Prostate gland (tissue), 2 donors: ENCODE results near the gene SSBP3. TPM values are rescaled to one million over a fixed set of nuclear protein-coding genes. Genes with fewer than 3 reads are reported as not detected.

Experiments
- DNase-seq: peaks from one replicate; pipeline ENCODE4 v3.0.0-alpha.2; 2019; ENCODE audit warnings: low spot score
- H3K27ac ChIP-seq, 2 donors: fragments of 200-600 bp; sonication (generic); 2 replicates each; pipeline ENCODE4 v1.5.1; 2017 to 2019
- H3K27me3 ChIP-seq: fragments of 200-600 bp; sonication (generic); replicated peaks from 2 replicates; pipeline ENCODE4 v1.5.1; 2019; ENCODE audit not compliant: insufficient read depth
- H3K36me3 ChIP-seq, 2 donors: fragments of 200-600 bp; sonication (generic); 1 replicate in 1 of 2; 2 replicates in 1 of 2; pipeline versions ENCODE4 v1.5.1 to v1.8.1; 2017 to 2019
- H3K4me1 ChIP-seq: fragments of 200-600 bp; sonication (generic); replicated peaks from 2 replicates; pipeline ENCODE4 v1.5.1; 2019
- H3K4me3 ChIP-seq, 2 donors: fragments of 200-600 bp; sonication (generic); 2 replicates each; pipeline ENCODE4 v1.5.1; 2017 to 2019
- H3K9me3 ChIP-seq: fragments of 200-600 bp; sonication (generic); 2 replicates; pipeline ENCODE4 v1.5.1; 2017
- CTCF ChIP-seq, 4 experiments: fragments of 200-600 bp in 2 of 4; fragments of 450-650 bp in 2 of 4; sonication (generic) in 2 of 4; IDR thresholded peaks; 1 replicate in 3 of 4; 2 replicates in 1 of 4; pipeline ENCODE4 v1.5.1; 2016 to 2019; ENCODE audit warnings: antibody characterized with exemption in 4 of 4, mild to moderate bottlenecking in 2 of 4, moderate library complexity in 2 of 4
- POLR2A ChIP-seq: fragments of 450-650 bp; IDR thresholded peaks from one replicate; pipeline ENCODE4 v1.6.1; 2016; ENCODE audit warnings: antibody characterized with exemption, mild to moderate bottlenecking
- POLR2AphosphoS5 ChIP-seq: sonication (generic); formaldehyde crosslinking; IDR thresholded peaks from one replicate; pipeline ENCODE4 v1.6.1; 2017; ENCODE audit warnings: antibody characterized with exemption
- WGBS: methylation state at CpG from one replicate; pipeline ENCODE4 v1.1.5; 2018; 5-methylcytosine and 5-hydroxymethylcytosine counted together
- intact Hi-C: fragments of 100-400 bp; cut with DNase I; formaldehyde crosslinking; loops from one replicate; pipeline ENCODE4 v1.14.2; 2022
- total RNA-seq, 2 donors: library from RNA; depleted of rRNA; stranded (reverse); fragments of >200 nt; gene quantifications; one replicate each; pipeline ENCODE4 v1.1.0, GENCODE V29; 2016

Gene SSBP3
- total RNA-seq, 2 donors from 2014 or later: 45.0 to 94.4 TPM

GRCh38 chr1:54370287-54370989 lies 35.8 kb downstream of the SSBP3 start:
- no peak for DNase-seq
- TF ChIP-seq POLR2A (no peak), CTCF (IDR thresholded peaks at IDR 0.05) (no peak), POLR2AphosphoS5 (no peak)
- Histone ChIP-seq H3K27ac (no peak overlapping the region), H3K4me1 (peaks cover 19% of the 10 kb centered on the region), H3K4me3 (no peak overlapping the region), H3K36me3 (no peaks in the 10 kb centered on the region), H3K9me3 (no peaks in the 10 kb centered on the region), H3K27me3 (no peaks in the 10 kb centered on the region)
- WGBS: 72% methylated on average over 14 of the region's 14 CpGs
- intact Hi-C loops: no loop called here

GRCh38 chr1:54367613-54368012 lies 38.6 kb downstream of the SSBP3 start:
- DNase-seq: no peak
- Histone ChIP-seq H3K4me3 (no peak overlapping the region), H3K27me3 (no peaks in the 10 kb centered on the region), H3K27ac (no peak overlapping the region), H3K36me3 (no peaks in the 10 kb centered on the region), H3K9me3 (no peaks in the 10 kb centered on the region), H3K4me1 (peaks cover 17% of the 10 kb centered on the region)
- intact Hi-C loops: no loop called here
- WGBS: 97% methylated on average over 2 of the region's 2 CpGs
- TF ChIP-seq POLR2A (no peak), CTCF (IDR thresholded peaks at IDR 0.05) (no peak), POLR2AphosphoS5 (no peak)

GRCh38 chr1:54365847-54366246 lies 40.3 kb downstream of the SSBP3 start:
- no peaks in the 10 kb centered on the region for H3K36me3 ChIP-seq
- no peaks in the 10 kb centered on the region for H3K27me3 ChIP-seq
- no peak for DNase-seq
- intact Hi-C loops: no loop called here
- 66% methylated on average over 3 of the region's 3 CpGs for WGBS
- TF ChIP-seq CTCF (IDR thresholded peaks at IDR 0.05) (no peak), POLR2A (no peak), POLR2AphosphoS5 (no peak)
- no peak overlapping the region for H3K4me3 ChIP-seq
- H3K4me1 ChIP-seq: peaks cover under 1% of the 10 kb centered on the region
- no peak overlapping the region for H3K27ac ChIP-seq
- H3K9me3 ChIP-seq: no peaks in the 10 kb centered on the region

- DNase-seq: no peak
- H3K27ac ChIP-seq: no peak overlapping the region
- TF ChIP-seq POLR2AphosphoS5 (no peak), CTCF (IDR thresholded peaks at IDR 0.05) (no peak), POLR2A (no peak)
- no peaks in the 10 kb centered on the region for H3K36me3 ChIP-seq
- H3K4me3 ChIP-seq: no peak overlapping the region
- no peaks in the 10 kb centered on the region for H3K9me3 ChIP-seq
- WGBS: 45% methylated on average over 7 of the region's 7 CpGs
- H3K4me1 ChIP-seq: peaks cover under 1% of the 10 kb centered on the region
- intact Hi-C loops: no loop called here
- no peaks in the 10 kb centered on the region for H3K27me3 ChIP-seq
Observed at GRCh38 chr1:54365398-54365797, 40.8 kb downstream of the SSBP3 start.

- Histone ChIP-seq H3K4me3 (no peak overlapping the region), H3K9me3 (no peaks in the 10 kb centered on the region), H3K36me3 (no peaks in the 10 kb centered on the region), H3K27ac (no peak overlapping the region), H3K4me1 (peaks cover 4% of the 10 kb centered on the region), H3K27me3 (no peaks in the 10 kb centered on the region)
- intact Hi-C loops: no loop called here
- 56% methylated on average over 10 of the region's 10 CpGs for WGBS
- TF ChIP-seq POLR2A: no peak
- peak; percentile 57 for TF ChIP-seq POLR2AphosphoS5
- peak; percentile 77 for DNase-seq
Observed at GRCh38 chr1:54364995-54365394, 41.2 kb downstream of the SSBP3 start.
